ENCODE results near the gene TAAR2.
"Not testable (repeated sequence)": the region's sequence is repeated elsewhere in the genome, so short reads cannot be mapped to it uniquely, and the experiment has no call there.

TAAR2 gene

DNA sequence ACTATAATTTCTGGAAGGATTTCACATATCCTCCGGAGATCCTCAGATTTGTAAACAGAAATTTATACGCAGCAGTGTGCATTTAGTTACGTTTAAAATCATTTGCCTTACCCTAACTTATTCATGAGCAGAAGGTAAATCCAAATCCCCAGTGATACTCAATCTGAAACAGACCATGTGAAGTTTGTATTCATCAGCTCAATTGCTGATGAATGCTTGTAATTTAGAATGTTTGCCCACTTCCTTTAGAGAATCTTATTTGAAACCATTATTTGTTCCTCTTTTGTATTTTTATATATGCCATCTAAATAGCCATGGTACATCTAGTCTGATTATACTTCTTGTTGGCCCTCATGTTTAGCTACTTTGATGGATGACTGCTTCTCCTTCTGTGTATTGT, 19.5 kb upstream of the TAAR2 start:
- TF ChIP-seq, protein P1, sequence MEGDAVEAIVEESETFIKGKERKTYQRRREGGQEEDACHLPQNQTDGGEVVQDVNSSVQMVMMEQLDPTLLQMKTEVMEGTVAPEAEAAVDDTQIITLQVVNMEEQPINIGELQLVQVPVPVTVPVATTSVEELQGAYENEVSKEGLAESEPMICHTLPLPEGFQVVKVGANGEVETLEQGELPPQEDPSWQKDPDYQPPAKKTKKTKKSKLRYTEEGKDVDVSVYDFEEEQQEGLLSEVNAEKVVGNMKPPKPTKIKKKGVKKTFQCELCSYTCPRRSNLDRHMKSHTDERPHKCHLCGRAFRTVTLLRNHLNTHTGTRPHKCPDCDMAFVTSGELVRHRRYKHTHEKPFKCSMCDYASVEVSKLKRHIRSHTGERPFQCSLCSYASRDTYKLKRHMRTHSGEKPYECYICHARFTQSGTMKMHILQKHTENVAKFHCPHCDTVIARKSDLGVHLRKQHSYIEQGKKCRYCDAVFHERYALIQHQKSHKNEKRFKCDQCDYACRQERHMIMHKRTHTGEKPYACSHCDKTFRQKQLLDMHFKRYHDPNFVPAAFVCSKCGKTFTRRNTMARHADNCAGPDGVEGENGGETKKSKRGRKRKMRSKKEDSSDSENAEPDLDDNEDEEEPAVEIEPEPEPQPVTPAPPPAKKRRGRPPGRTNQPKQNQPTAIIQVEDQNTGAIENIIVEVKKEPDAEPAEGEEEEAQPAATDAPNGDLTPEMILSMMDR (IDR thresholded peaks at IDR 0.05; ENCODE audit: low read depth, low read length): no peak
- H3K4me3 ChIP-seq (replicated peaks in 1 of 2; ENCODE audit: low read depth in 2 of 2, low read length in 2 of 2): no peak overlapping the region
- DNase-seq (ENCODE audit: low read depth in 2 of 2): no peak

DNA sequence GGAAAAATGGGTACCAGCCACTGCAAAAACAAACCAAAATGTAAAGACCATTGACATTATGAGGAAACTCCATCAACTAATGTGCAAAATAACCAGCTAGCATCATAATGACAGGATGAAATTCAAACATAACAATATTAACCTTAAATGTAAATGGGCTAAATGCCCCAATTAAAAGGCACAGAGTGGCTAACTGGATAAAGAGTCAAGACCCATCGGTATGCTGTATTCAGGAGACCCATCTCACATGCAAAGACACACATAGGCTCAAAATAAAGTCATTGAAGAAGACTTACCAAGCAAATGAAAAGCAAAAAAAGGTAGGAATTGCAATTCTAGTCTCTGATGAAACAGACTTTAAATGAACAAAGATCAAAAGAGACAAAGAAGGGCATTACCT, 13.1 kb upstream of the TAAR2 start:
- H3K4me3 ChIP-seq (replicated peaks in 1 of 2; ENCODE audit: low read depth in 2 of 2, low read length in 2 of 2); DNase-seq (ENCODE audit: low read depth in 2 of 2): not testable (repeated sequence)

DNA sequence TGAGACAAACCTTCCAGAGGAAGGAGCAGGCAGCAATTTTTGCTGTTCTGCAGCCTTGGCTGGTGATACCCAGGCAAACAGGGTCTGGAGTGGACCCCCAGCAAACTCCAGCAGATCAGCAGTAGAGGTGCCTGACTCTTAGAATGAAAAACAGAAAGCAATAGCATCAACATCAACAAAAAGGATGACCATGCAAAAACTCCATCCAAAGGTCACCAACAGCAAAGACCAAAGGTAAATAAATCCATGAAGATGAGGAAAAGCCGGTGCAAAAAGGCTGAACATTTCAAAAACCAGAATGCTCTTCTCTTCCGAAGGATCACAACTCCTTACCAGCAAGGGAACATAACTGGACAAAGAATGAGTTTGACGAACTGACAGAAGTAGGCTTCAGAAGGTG, 11.8 kb upstream of the TAAR2 start:
- DNase-seq (ENCODE audit: low read depth in 2 of 2); H3K4me3 ChIP-seq (replicated peaks in 1 of 2; ENCODE audit: low read depth in 2 of 2, low read length in 2 of 2): not testable (repeated sequence)

- H3K4me3 ChIP-seq (replicated peaks in 1 of 2; ENCODE audit: low read depth in 2 of 2, low read length in 2 of 2); DNase-seq (ENCODE audit: low read depth in 2 of 2): not testable (repeated sequence)
Observed at GRCh38 chr6:132635288-132635687, 11.2 kb upstream of the TAAR2 start.

GRCh38 chr6:132634796-132635195, 10.7 kb upstream of the TAAR2 start:
- TF ChIP-seq, protein P1 (IDR thresholded peaks at IDR 0.05; ENCODE audit: low read depth, low read length): no peak
- no peak for DNase-seq (ENCODE audit: low read depth in 2 of 2)
- H3K4me3 ChIP-seq (replicated peaks in 1 of 2; ENCODE audit: low read depth in 2 of 2, low read length in 2 of 2): no peak overlapping the region

- H3K4me3 ChIP-seq (replicated peaks in 1 of 2; ENCODE audit: low read depth in 2 of 2, low read length in 2 of 2): no peak overlapping the region
- no peak for DNase-seq (ENCODE audit: low read depth in 2 of 2)
- TF ChIP-seq, protein P1 (IDR thresholded peaks at IDR 0.05; ENCODE audit: low read depth, low read length): no peak
Observed at GRCh38 chr6:132633362-132633761, 9.3 kb upstream of the TAAR2 start.

- TF ChIP-seq, protein P1 (IDR thresholded peaks at IDR 0.05; ENCODE audit: low read depth, low read length): no peak
- DNase-seq (ENCODE audit: low read depth in 2 of 2): no peak
- H3K4me3 ChIP-seq (replicated peaks in 1 of 2; ENCODE audit: low read depth in 2 of 2, low read length in 2 of 2): no peak overlapping the region
Observed at GRCh38 chr6:132623106-132623845, 799 bp downstream of the TAAR2 start.

GRCh38 chr6:132616677-132617076, 7.4 kb downstream of the TAAR2 start:
- TF ChIP-seq, protein P1 (IDR thresholded peaks at IDR 0.05; ENCODE audit: low read depth, low read length): no peak
- no peak for DNase-seq (ENCODE audit: low read depth in 2 of 2)

More at GRCh38 chr6:132616677-132617076, 7.4 kb downstream of the TAAR2 start:
- H3K4me3 ChIP-seq (replicated peaks in 1 of 2; ENCODE audit: low read depth in 2 of 2, low read length in 2 of 2): no peak overlapping the region

Measured in cardiac fibroblast (primary cell).